Hippocampal formation (tissue), 2 donors: ENCODE measurements around the gene IFI35.
"Not testable (repeated sequence)": the region's sequence is repeated elsewhere in the genome, so short reads cannot be mapped to it uniquely, and the experiment has no call there.

Experiments used
- DNase-seq, 2 donors: peaks; one replicate each; lab custom pipeline; 2025; lab: John Stamatoyannopoulos, UW

IFI35 gene

GRCh38 chr17:43006639-43007551 is at the start of gene IFI35:
IFI35 (plus strand) TSS chr17:43006784; CDS start chr17:43006948, 164 bp downstream.
- peak; percentile 58 to 70 for DNase-seq

GRCh38 chr17:42964161-42964932 is 42.2 kb upstream of the IFI35 start, which contains the start of gene AARSD1:
AARSD1 (minus strand) TSS chr17:42964454; CDS start chr17:42964440, 14 bp downstream.
- peak; percentile 73 to 81 for DNase-seq

- no peak for DNase-seq
Observed at GRCh38 chr17:42967925-42968324, 38.7 kb upstream of the IFI35 start.

GRCh38 chr17:42969001-42969581 is 37.5 kb upstream of the IFI35 start:
- no peak for DNase-seq

- no peak for DNase-seq
Observed at GRCh38 chr17:42971589-42971988, 35.0 kb upstream of the IFI35 start.

GRCh38 chr17:42973323-42973722 is 33.3 kb upstream of the IFI35 start:
- not testable (repeated sequence) for DNase-seq

GRCh38 chr17:42975265-42975664 is 31.3 kb upstream of the IFI35 start:
- DNase-seq = no peak

GRCh38 chr17:42975701-42976100 is 30.9 kb upstream of the IFI35 start:
- DNase-seq = not testable (repeated sequence)

GRCh38 chr17:42979511-42980273 is 26.9 kb upstream of the IFI35 start, which contains the start of gene PTGES3L:
PTGES3L (minus strand) TSS chr17:42980080; CDS start chr17:42980053, 27 bp downstream.
- DNase-seq = no peak

GRCh38 chr17:42980274-42980765 is 26.3 kb upstream of the IFI35 start, which contains the start of gene RUNDC1:
RUNDC1 (plus strand) TSS chr17:42980565; CDS start chr17:42980577, 12 bp downstream.
- DNase-seq = peak; percentile 70 to 86

- peak in 1 of 2 donors; percentile 16 for DNase-seq
Observed at GRCh38 chr17:42980766-42981397, 25.7 kb upstream of the IFI35 start.

- no peak for DNase-seq
Observed at GRCh38 chr17:42982266-42982665, 24.3 kb upstream of the IFI35 start.

- DNase-seq = no peak
Observed at GRCh38 chr17:42985225-42985624, 21.4 kb upstream of the IFI35 start.

- no peak for DNase-seq
Observed at GRCh38 chr17:42989141-42989540, 17.4 kb upstream of the IFI35 start.

GRCh38 chr17:42989726-42990652 is 16.6 kb upstream of the IFI35 start:
- no peak for DNase-seq

GRCh38 chr17:42991471-42991870 is 15.1 kb upstream of the IFI35 start:
- DNase-seq = no peak

GRCh38 chr17:42992872-42993271 is 13.7 kb upstream of the IFI35 start:
- DNase-seq = no peak

- not testable (repeated sequence) for DNase-seq
Observed at GRCh38 chr17:42993913-42994312, 12.7 kb upstream of the IFI35 start.

GRCh38 chr17:42997390-42997983 is 9.1 kb upstream of the IFI35 start:
- no peak for DNase-seq
